Keratinocyte (primary cell): ENCODE data around the gene FGF1. TPM values are rescaled to one million over a fixed set of nuclear protein-coding genes. Genes with fewer than 3 reads are reported as not detected.

Source experiments
- DNase-seq: peaks from one replicate; pipeline ENCODE4 v3.0.0-alpha.2; 2011; ENCODE audit warnings: low read depth, missing footprints, low spot score
- FAIRE-seq: peaks from 2 replicates; lab custom pipeline; 2011; peaks lifted over from hg19 to GRCh38; lab: Jason Lieb, UNC
- H2AFZ ChIP-seq: 2 replicates; pipeline ENCODE4 v1.6.0; 2012; ENCODE audit warnings: low read length, control low read depth, inconsistent platforms; ENCODE audit not compliant: control insufficient read depth
- H3K27ac ChIP-seq: 2 replicates; pipeline ENCODE4 v1.5.1; 2011; ENCODE audit warnings: low read length; ENCODE audit not compliant: control insufficient read depth, insufficient read depth
- H3K27me3 ChIP-seq: 3 replicates; pipeline ENCODE4 v1.6.0; 2011; ENCODE audit warnings: low read length; ENCODE audit not compliant: control insufficient read depth, insufficient read depth; ENCODE audit errors: extremely low read depth
- H3K36me3 ChIP-seq, 2 experiments: 2 replicates in 1 of 2; 3 replicates in 1 of 2; pipeline ENCODE4 v1.5.1; 2011; ENCODE audit warnings: low read length in 2 of 2, mild to moderate bottlenecking in 1 of 2; ENCODE audit not compliant: control insufficient read depth in 2 of 2, insufficient read depth in 2 of 2; ENCODE audit errors: extremely low read depth in 1 of 2
- H3K4me1 ChIP-seq: 3 replicates; pipeline ENCODE4 v1.5.1; 2011; ENCODE audit warnings: low read length; ENCODE audit not compliant: control insufficient read depth, insufficient read depth; ENCODE audit errors: extremely low read depth
- H3K4me2 ChIP-seq: 3 replicates; pipeline ENCODE4 v1.6.0; 2011; ENCODE audit warnings: low read depth, low read length; ENCODE audit not compliant: control insufficient read depth, insufficient read depth; ENCODE audit errors: extremely low read depth
- H3K4me3 ChIP-seq, 3 experiments: fragments of 200-600 bp in 1 of 3; sonication (generic) in 1 of 3; 2 replicates in 2 of 3; 3 replicates in 1 of 3; pipeline ENCODE4 v1.5.1; 2011 to 2016; ENCODE audit warnings: low read length in 3 of 3, mild to moderate bottlenecking in 3 of 3, control low read depth in 2 of 3, inconsistent platforms in 1 of 3, low read depth in 1 of 3, mixed read lengths in 1 of 3, mixed run types in 1 of 3, moderate library complexity in 1 of 3; ENCODE audit not compliant: control insufficient read depth in 2 of 3, insufficient read depth in 2 of 3; ENCODE audit errors: extremely low read depth in 1 of 3
- H3K79me2 ChIP-seq: 2 replicates; pipeline ENCODE4 v1.6.0; 2012; ENCODE audit warnings: low read length; ENCODE audit not compliant: control insufficient read depth, insufficient read depth
- H3K9ac ChIP-seq: 3 replicates; pipeline ENCODE4 v1.6.0; 2011; ENCODE audit warnings: low read length; ENCODE audit not compliant: control insufficient read depth, insufficient read depth; ENCODE audit errors: extremely low read depth
- H3K9me1 ChIP-seq: 3 replicates; pipeline ENCODE4 v1.6.0; 2011; ENCODE audit warnings: low read length; ENCODE audit not compliant: control insufficient read depth, insufficient read depth; ENCODE audit errors: extremely low read depth
- H3K9me3 ChIP-seq: 2 replicates; pipeline ENCODE4 v1.5.1; 2012; ENCODE audit warnings: low read depth, low read length; ENCODE audit not compliant: control insufficient read depth
- H4K20me1 ChIP-seq: 3 replicates; pipeline ENCODE4 v1.6.0; 2011; ENCODE audit warnings: low read length; ENCODE audit not compliant: control insufficient read depth, insufficient read depth; ENCODE audit errors: extremely low read depth
- EZH2 ChIP-seq: IDR thresholded peaks from one replicate; pipeline ENCODE4 v1.6.1; 2012; ENCODE audit warnings: inconsistent platforms, mild to moderate bottlenecking, low read length, moderate library complexity
- dilution Hi-C: fragments of 300-500 bp; cut with MboI; formaldehyde crosslinking; loops from one replicate; pipeline ENCODE4 v1.7.0; 2020; ENCODE audit warnings: low sequenced_read_pairs; ENCODE audit not compliant: extremely low pct_ligation_motif_present
- polyA plus RNA-seq, 5 experiments: library from polyadenylated mRNA; depleted of rRNA in 3 of 5; stranded (reverse) in 3 of 5; stranded (forward) in 1 of 5; unstranded in 1 of 5; fragments of >200 nt; gene quantifications; 1 replicate in 1 of 5; 2 replicates in 3 of 5; 3 replicates in 1 of 5; pipeline versions ENCODE4 v1.2.1 to v1.2.3, GENCODE V29; 2011 to 2012; ENCODE audit warnings: missing spikeins in 2 of 5, low read depth in 1 of 5, low replicate concordance in 1 of 5
- TF ChIP-seq, protein P1 (sequence below), 3 experiments: IDR thresholded peaks in 1 of 3; conservative IDR thresholded peaks in 1 of 3; optimal IDR thresholded peaks in 1 of 3; 2 replicates in 2 of 3; 3 replicates in 1 of 3; pipeline versions ENCODE3 to v1.5.1; 2011; ENCODE audit warnings: low read length in 3 of 3, mild to moderate bottlenecking in 3 of 3, moderate library complexity in 2 of 3, control low read depth in 1 of 3, inconsistent platforms in 1 of 3; ENCODE audit not compliant: insufficient read depth in 2 of 3; ENCODE audit errors: extremely low read depth in 1 of 3

Gene FGF1
- polyA plus RNA-seq, 1 donor (not counting 4 experiments of a cell fraction or from before 2014, with no cell fraction given): 2.4 TPM

DNA sequence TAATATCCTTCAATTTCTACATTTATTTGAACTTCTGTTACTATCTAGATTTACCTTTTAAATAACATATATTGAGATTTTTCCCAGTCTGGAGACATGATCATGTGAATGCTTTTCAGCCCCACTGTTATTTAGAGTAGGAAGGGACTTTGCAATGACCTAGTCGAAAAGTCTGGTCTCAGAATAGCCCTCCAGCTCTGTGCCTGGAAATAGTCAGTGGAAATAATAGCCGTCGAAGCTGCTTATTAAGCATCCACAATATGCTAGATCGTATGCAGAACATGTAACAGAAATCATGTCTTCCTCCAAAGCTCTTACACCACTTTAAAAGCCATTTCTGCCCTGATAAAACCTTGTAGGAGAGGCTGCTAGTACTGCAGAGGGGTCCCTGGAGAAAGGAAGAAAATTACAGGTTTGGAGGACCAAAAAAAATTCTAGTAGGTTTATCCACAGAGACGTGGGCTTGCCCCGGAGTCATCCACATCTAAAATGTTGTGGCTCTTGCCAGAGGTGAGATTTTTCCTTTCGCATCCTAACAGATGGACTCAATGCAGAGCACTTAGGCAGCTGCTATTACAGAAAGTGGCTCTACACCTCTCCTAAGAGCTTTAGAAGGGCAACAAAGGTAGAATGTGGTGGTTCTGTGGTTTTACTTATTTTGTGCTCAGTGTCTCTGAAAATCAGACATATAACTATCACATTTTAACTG is 2.5 kb upstream of the FGF1 start:
- FAIRE-seq (no peak), DNase-seq (no peak)
- no peak overlapping the region for H3K4me2 ChIP-seq
- H4K20me1 ChIP-seq: no peaks in the 10 kb centered on the region
- no peak overlapping the region for H3K27ac ChIP-seq
- H3K36me3 ChIP-seq: no peaks in the 10 kb centered on the region
- H3K79me2 ChIP-seq: no peaks in the 10 kb centered on the region
- no peak overlapping the region for H3K9ac ChIP-seq
- H3K9me3 ChIP-seq: no peaks in the 10 kb centered on the region
- H3K4me1 ChIP-seq: peaks cover 37% of the 10 kb centered on the region
- peaks cover 3% of the 10 kb centered on the region for H3K9me1 ChIP-seq
- dilution Hi-C loops: no loop called here
- TF ChIP-seq, protein P1, sequence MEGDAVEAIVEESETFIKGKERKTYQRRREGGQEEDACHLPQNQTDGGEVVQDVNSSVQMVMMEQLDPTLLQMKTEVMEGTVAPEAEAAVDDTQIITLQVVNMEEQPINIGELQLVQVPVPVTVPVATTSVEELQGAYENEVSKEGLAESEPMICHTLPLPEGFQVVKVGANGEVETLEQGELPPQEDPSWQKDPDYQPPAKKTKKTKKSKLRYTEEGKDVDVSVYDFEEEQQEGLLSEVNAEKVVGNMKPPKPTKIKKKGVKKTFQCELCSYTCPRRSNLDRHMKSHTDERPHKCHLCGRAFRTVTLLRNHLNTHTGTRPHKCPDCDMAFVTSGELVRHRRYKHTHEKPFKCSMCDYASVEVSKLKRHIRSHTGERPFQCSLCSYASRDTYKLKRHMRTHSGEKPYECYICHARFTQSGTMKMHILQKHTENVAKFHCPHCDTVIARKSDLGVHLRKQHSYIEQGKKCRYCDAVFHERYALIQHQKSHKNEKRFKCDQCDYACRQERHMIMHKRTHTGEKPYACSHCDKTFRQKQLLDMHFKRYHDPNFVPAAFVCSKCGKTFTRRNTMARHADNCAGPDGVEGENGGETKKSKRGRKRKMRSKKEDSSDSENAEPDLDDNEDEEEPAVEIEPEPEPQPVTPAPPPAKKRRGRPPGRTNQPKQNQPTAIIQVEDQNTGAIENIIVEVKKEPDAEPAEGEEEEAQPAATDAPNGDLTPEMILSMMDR (optimal IDR thresholded peaks at IDR 0.05 in 1 of 3, IDR thresholded peaks at IDR 0.05 in 1 of 3, conservative IDR thresholded peaks at IDR 0.05 in 1 of 3; ENCODE audit: extremely low read depth in 1 of 3, insufficient read depth in 2 of 3, low read length in 3 of 3): no peak
- no peaks in the 10 kb centered on the region for H3K27me3 ChIP-seq
- no peak overlapping the region for H3K4me3 ChIP-seq
- H2AFZ ChIP-seq: no peak overlapping the region

DNA sequence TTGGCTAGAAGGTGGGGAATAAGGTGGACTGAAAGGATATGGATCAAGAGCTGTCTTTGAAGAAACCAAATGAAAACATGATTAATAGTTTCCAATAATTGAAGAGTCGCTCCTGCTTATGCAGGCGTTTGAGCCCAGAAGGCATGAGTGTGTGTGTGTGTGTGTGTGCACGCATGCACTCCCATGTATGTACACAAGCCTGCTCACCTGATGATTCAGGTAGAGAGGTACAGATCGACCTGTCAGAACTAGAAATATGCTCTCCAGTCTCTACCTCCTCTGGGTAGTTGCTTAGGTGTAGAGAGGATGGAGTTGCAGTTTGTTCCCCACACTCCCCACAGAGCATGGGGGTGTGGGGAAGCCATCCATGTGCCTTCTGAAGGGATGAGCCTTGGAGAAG is 1.1 kb upstream of the FGF1 start:
- H3K9ac ChIP-seq: no peak overlapping the region
- DNase-seq (peak; percentile 56), FAIRE-seq (peak; percentile 83)
- H3K4me3 ChIP-seq: no peak overlapping the region
- peaks cover 3% of the 10 kb centered on the region for H3K9me1 ChIP-seq
- no peaks in the 10 kb centered on the region for H3K36me3 ChIP-seq
- no peaks in the 10 kb centered on the region for H4K20me1 ChIP-seq
- H3K27me3 ChIP-seq: no peaks in the 10 kb centered on the region
- no peaks in the 10 kb centered on the region for H3K9me3 ChIP-seq
- H3K4me2 ChIP-seq: peak overlapping the region; percentile 23
- TF ChIP-seq EZH2: no peak
- TF ChIP-seq, protein P1 (optimal IDR thresholded peaks at IDR 0.05 in 1 of 3, IDR thresholded peaks at IDR 0.05 in 1 of 3, conservative IDR thresholded peaks at IDR 0.05 in 1 of 3; ENCODE audit: extremely low read depth in 1 of 3, insufficient read depth in 2 of 3, low read length in 3 of 3): no peak
- dilution Hi-C loops: no loop called here
- no peak overlapping the region for H3K27ac ChIP-seq
- H3K4me1 ChIP-seq: peaks cover 37% of the 10 kb centered on the region
- no peak overlapping the region for H2AFZ ChIP-seq
- H3K79me2 ChIP-seq: no peaks in the 10 kb centered on the region
